Adrenal gland (tissue), 5 donors: ENCODE results near the gene EHBP1.

Experiments used
- POLR2A ChIP-seq, 2 donors: fragments of 450-650 bp; IDR thresholded peaks; one replicate each; pipeline ENCODE4 v1.6.1; 2017; ENCODE audit warnings: antibody characterized with exemption in 2 of 2, mild to moderate bottlenecking in 2 of 2, moderate library complexity in 1 of 2
- TF ChIP-seq, protein P1 (sequence below), 6 experiments: fragments of 450-650 bp in 4 of 6; fragments of 200-600 bp in 2 of 6; sonication (generic) in 1 of 6; IDR thresholded peaks; 1 replicate in 5 of 6; 2 replicates in 1 of 6; pipeline versions ENCODE4 v1.5.1 to v1.8.0; 2016 to 2021; ENCODE audit warnings: antibody characterized with exemption in 6 of 6, mild to moderate bottlenecking in 2 of 6, moderate library complexity in 1 of 6
- donor health status: DM: no; HTN: no; CAD: no.

GRCh38 chr2:62669180-62669579, 36.3 kb upstream of the EHBP1 start:
- TF ChIP-seq, protein P1, sequence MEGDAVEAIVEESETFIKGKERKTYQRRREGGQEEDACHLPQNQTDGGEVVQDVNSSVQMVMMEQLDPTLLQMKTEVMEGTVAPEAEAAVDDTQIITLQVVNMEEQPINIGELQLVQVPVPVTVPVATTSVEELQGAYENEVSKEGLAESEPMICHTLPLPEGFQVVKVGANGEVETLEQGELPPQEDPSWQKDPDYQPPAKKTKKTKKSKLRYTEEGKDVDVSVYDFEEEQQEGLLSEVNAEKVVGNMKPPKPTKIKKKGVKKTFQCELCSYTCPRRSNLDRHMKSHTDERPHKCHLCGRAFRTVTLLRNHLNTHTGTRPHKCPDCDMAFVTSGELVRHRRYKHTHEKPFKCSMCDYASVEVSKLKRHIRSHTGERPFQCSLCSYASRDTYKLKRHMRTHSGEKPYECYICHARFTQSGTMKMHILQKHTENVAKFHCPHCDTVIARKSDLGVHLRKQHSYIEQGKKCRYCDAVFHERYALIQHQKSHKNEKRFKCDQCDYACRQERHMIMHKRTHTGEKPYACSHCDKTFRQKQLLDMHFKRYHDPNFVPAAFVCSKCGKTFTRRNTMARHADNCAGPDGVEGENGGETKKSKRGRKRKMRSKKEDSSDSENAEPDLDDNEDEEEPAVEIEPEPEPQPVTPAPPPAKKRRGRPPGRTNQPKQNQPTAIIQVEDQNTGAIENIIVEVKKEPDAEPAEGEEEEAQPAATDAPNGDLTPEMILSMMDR (IDR thresholded peaks at IDR 0.05), result no peak
- no peak for TF ChIP-seq POLR2A (IDR thresholded peaks at IDR 0.05)
